HG03139 (cell line): Measurements from ENCODE around the gene KDF1.

Experiments
- ATAC-seq: cut with Tn5 transposase; IDR thresholded peaks from one replicate; pipeline ENCODE4 v1.9.1; 2021; ENCODE audit not compliant: unreplicated experiment

KDF1 gene

DNA sequence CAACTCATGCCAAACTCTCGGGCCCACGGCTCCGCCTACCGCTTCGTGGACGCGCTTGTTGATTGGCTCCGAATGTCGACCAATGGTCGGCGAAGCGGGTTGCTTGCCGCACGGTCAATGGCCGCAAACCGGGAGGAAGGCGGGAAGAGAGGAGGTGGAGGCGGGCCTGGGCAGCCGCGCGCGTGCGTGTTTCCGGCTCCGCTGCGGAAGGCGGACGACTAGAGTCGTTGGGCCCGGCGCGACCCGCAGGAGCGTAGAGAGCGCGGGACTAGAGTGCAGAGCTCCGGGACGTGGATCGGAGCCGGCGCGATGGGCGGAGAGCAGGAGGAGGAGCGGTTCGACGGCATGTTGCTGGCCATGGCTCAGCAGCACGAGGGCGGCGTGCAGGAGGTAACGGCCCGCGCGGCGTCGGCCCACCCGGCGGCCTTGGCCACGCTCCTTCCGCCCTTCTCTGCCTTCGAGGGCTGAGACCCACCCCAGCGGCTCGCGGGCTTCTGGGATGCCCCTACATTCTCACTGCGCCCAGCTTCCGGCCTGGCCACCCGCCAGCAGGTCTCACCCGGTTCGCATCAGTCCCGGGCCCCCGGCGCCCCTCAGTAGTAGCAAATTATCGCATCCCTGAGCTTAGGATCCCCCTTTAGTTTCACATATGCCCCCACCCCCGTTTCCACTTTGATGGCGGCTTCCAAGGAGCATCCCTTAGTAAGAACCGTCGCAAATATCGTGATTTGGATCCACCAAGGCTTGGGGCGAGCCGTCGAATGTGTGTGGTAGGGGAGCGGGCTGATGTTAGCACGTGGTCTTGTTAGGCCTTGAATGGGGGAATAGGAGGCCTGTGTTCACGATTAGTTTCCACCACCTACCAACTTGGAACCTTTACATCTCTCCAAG lies 38.5 kb downstream of the KDF1 start, which contains the start of gene NUDC:
NUDC (plus strand) TSS at position 204 of the 891 bp plus-strand sequence; CDS start at position 310, 106 bp downstream.
- peak; percentile 95 for ATAC-seq

DNA sequence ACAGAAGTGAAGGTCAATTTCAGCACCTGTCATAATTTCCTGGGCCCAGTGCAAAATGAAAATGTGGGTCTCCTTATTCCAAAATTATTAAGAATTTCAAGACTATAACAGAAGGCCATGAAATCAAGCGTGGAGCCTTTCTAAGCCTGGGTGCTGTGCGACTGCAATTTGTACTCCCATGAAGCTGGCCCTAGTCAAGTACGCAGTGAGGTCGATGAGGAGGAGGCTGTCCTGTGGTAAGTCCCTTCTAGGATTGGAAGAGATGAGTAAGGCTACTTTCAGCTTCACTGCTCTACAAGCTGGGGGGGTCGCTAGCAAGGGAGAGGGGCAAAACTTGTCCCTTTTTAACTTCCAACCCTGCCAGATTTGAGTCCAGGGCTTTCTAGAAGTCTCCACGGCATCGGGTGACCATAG lies 39.1 kb downstream of the KDF1 start:
- no peak for ATAC-seq

DNA sequence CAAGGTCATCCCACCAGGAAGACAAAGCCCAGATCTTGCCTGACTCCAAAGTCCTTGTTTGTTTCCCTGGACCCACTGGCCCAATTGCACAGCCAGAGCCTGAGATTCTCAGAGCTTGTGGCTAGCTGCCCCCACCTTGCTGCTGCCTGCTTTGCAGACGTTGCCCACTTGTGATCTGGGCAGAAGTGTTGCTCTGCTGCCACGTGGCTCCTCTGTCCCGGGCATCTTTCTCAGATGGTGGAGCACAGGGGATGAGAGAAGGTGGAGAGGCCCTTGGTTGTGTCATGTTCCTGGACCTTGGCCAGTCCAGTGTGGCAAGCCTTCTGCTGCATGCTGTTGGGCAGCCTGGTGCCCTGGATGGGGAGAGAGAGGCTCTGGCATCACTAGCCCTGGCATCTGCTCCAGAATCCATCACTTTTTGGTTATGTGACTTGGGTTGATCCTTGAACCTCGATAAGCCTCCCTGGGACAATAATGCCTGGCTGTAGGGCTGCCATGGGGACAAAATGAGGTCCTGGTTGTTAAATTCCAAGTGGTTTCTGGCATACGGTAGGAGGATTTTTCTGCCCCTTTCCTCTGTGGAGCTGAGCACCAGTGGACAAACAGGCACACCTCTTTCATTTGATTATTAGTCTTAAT lies 44.9 kb downstream of the KDF1 start:
- ATAC-seq, result no peak

DNA sequence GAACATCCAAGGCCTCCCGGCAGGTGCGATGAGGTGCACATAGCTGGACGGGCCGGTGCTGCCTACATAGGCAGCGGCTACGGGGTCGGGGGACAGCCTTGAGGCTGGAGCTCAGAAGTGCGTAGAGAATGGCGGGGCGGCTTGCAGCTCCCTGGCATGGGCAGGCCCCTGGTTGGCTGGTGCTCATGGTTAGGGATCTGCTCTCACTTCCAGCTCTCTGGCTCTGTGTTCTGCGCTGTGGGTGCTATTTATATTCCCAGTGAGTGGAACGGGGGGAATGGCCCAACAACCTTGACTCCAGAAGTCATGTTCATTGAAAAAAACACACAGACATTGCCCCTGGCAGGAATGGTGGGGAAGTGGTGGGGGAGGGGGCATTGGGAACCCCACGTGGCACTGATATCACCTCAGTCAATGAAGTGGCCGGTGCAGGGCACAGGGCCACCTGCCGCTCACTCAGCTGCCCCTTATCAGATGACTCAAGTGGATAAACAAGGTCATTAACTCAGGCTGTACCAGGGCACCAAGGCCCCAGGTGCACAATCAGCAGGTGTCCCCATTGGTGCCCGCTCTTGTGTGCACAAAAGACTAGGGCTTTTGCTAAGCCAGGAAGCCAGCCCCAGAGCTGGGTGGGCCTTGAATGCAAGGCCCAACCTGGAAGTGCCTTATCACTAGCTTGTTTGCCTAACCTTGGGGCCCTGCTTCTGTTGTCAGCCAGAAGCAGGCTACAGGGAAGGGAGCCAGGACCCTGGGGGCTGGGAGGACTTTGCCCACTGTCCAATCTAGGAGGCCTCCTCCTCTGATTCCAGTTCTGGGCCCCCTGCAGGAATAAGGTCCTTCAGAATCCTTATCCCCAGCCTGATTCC lies 46.3 kb downstream of the KDF1 start, which contains the start of gene NR0B2:
NR0B2 (minus strand) TSS at position 222 of the 866 bp plus-strand sequence; CDS start at position 187, 35 bp downstream.
- no peak for ATAC-seq

DNA sequence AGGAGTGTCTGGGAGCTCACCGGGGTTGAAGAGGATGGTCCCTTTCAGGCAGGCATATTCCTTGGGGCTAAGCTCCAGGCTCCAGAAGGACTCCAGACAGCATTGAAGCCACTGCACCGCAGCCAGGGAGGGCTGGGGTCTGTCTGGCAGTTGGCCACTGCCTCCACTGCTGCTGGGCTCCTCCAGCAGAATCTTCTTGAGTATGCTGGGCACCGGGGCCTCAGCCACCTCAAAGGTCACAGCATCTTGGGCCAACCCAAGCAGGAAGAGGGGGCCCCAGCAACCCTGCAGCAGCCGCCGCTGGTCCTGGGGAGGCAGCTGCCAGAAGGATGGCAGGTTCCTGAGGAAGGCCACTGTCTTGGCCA lies 46.9 kb downstream of the KDF1 start:
- ATAC-seq, result no peak

DNA sequence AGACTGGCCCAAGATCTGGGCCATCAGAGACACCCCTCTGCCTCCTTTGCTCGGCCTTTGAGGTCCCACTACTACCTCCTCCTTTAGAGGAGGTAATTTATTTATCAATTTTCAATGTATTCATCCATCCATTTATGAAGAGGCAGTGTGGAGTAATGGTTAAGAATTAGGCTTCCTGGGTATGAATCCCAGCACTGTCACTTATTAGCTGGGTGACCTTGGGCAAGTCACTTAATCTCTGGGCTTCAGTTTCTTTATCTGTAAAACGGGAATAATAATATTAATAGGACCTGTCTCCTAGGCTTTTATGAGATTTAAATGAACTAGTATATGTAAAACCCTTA lies 48.1 kb downstream of the KDF1 start:
- ATAC-seq, result no peak

DNA sequence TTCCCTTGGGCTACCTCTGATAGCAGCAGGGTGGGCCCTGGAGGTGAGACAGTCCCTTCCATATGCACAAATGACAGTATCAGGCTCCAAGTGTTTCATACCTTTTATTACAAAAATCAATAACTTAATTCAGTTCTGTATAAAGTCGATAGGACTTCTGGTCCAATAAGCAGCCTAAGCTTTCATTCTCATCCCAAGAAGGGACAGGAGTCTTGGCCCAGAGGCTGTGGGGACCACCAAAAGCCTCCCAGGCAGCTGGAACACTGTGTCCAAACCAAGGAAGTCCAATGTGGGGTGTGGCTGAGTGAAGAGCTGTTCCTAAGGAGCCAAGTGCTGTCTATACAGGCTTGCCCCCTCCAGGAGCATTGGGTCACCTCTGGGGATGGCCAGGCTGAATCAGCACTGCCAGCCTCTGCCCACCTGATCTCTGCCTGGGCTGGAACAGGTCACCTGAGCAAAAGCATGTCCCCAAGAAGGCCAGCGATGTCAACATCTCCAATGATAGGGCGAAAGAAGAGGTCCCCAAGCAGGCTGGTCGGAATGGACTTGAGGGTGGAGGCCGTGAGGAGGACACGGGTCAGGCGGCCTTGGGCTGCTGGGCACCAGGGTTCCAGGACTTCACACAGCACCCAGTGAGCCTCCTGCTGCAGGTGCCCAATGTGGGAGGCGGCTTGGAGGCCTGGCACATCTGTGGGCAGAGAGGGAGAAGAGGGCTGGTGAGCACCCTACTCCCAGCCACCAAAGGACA lies 48.7 kb downstream of the KDF1 start:
- ATAC-seq, result no peak

DNA sequence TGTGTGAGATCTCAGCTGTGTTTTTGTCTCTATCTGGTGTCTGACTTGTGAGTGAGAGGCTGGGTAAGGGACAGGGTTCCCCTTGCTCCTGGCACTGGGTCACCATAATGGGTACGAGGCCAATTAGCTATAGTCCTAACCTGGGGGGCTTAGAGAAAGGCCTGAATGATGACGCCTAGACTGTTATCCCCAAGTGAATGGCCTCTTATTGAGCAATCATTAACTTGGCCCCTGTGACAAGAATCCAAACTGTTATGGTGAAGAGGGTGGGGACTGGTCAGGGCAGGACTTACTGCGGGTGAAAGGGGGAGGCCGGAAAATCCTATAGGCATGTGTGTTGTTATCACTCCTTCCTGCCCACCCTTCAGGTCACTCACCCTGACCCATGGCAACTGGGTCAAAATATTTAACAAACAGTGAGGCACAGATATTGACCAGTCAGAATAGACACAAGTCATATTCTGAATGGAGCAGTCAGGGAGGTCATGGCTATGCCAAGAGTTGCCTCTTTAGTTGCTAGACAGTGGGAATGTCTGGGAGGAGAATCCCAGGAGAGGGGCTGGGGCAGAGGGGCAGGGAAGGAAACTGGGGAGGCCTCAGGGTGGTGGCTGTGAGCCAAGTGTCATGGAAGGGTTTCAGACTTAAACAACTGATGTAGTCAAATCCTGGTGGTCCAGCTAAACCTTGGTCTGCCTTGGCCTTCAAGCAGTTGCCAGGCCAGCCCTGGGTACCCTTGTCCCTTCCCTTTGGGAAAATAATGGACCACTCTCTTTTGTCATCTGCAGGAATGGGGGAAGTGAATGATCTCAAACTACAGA lies 49.7 kb downstream of the KDF1 start:
- ATAC-seq, result no peak

DNA sequence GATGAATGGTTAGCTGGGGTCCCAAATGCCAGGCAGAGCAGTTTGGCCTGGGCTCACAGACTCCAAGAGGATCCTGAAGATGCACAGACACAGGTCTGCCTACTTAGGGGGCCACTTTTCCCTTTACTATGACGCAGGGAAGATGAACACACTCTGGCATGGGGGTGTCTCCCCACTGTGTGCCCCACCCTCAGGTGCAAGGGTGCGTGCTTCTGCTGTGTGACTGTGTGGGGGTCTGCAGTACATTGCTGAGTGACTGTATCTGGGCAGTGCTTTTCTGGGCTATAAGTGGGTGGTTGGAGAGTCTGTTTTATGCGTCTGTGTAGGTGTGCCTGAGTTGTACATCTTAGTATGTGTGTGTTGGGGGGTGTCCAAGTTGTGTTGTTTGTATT lies 50.3 kb downstream of the KDF1 start:
- no peak for ATAC-seq

DNA sequence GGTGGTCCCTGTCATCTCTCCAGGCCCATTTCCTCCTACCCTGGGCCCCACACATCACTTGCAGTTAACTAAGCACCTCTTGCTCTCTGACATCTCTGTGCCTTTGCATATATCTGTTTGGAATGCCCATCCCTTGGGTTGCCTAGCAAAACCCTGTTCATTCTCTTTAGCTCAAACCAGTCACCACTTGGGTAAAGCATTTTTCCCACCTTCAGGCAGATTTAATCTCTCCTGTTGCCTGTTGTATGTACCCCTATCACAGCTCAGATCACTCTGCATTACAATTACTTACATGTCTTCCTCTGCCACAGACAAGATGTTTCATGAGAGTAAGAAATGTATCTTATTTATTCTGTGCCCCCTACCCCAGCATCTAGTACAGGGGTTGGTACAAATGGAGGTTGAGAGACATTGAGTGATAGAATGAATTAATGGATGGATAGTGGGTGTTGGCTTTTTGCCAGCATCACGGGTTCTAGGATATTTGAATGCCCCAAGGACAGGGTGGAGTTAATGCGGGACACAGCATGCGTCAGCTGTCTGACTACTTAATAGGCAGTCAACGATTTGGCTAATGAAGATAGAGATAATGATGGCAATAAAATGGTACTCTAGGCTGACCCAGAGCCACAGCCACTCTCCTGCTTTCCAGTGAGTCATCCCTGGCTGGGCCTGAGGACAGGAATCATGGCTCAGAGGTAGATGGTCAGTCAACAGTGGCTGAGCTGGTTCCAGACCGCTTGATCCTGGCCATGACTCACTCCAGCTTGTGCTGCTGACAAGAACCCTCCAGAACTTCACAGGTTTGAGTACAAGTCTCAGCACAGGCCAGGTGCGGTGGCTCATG lies 53.0 kb downstream of the KDF1 start:
- no peak for ATAC-seq

DNA sequence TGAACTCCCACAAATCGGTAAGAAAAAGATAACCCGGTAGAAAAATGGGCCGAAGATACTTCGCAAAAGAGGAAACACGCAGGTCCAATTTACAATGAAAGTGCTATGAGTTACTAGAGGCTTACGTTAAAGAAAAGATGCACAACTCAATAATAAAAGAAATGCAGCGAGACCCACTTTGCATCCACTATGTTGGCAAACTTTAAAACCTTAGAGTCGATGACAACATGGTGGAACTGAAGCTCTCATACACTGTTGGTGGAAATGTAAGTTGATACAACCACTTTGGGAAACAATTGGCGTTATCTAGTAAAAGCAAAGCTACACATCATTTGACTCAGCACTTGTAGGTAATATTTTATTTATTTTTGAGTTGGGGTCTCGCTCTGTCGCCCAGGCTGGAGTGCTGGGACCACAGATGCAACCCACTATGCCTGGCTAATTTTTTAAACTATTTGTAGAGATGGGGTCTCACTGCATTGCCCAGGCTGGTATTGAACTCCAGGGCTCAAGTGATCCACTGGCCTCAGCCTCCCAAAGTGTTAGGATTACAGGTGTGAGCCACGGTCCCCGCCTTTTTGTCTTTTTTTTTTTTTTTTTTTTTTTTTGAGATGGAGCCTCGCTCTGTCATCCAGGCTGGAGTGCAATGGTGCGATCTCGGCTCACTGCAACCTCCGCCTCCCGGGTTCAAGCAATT lies 59.3 kb downstream of the KDF1 start:
- no peak for ATAC-seq

DNA sequence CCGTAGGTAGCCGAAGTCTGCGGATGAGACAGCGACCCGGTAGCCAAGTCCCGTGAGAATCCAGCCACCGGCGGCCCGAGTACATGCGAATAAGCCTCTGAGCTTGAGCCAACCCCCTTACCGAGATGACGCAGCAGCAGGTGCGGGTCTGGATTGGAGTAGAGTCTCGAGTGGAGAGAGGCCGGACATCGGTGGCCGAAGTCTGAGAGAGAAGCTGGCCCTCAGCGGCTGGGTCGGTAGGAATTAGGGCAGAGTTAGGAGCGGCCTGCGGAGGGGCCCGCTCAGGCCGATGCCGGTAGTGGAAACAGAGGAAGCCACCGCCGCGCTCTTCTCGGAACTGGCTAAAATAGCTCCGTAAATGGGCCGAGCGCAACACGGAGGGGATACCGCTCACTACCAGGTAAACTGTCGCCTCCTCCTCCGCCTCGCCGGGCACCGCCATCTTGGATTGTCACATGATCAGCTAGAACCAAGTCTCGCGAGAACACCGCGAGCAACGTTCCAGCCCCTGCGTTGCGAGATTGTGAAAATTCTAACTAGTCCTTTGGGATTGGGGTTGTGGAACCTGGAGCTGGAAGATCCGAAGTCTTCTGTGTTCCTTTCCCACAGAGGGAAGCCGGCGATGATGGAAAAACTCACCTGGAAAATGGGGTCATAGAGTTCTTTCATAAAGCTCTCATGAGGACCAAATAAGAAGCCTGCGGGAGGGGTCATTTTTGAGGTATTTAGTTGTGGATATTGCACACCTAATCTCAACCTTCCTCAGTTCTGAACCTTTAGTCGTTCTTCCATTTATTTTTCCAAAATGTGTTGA lies 60.1 kb downstream of the KDF1 start, which contains the start of gene GPATCH3:
GPATCH3 (minus strand) TSS at position 467 of the 814 bp plus-strand sequence; CDS start at position 442, 25 bp downstream.
- peak; percentile 75 for ATAC-seq
